Effector CD4-positive, alpha-beta T cell (primary cell): ENCODE measurements around the gene DLGAP4.

Source experiments
- DNase-seq: peaks from one replicate; pipeline ENCODE4 v3.0.0-alpha.2; 2020

The DLGAP4 gene

GRCh38 chr20:36274181-36274841, 31.8 kb upstream of the DLGAP4 start:
- DNase-seq: no peak

DNA sequence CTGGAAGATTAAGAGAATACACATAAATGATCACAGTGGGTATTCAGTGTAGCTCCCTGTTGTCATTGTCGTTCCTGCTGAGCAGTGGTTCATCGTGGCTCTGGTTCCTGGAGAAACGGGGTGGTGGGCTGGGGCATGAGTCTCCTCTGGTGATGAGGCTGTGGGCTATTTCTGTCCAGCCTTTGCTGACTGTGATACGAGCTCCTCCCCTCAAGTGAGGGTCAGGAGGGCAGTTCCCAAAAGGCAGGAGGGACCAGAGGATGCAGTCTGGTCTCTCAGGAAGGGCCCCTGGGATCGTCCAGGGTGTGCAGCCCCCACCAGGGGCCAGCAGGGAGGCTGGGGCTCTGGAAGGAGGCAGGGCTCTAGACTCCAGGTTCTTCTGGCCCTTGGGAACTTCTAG, 31.1 kb upstream of the DLGAP4 start:
- no peak for DNase-seq

- no peak for DNase-seq
Observed at GRCh38 chr20:36275441-36276189, 30.5 kb upstream of the DLGAP4 start.

GRCh38 chr20:36277546-36277945, 28.6 kb upstream of the DLGAP4 start:
- DNase-seq: no peak

DNA sequence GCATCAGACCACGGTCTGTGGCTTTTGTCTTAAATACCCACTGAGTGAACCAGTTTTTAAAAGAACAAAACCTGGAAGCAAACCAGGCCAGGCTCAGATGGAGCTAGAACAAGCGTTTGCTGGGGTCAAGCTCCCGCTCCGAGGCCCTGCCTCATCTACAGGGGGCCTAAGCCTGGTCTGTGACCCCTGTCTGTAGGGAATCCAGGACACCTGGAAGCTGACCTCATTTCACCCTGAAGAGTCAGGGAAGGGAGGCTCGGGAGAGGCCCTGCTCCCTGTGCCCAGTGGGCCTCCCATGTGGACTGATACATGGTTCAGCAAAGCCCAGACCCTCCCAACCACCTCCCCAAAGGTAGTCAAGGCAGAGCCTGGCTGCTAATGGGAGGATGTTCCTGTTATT, 26.8 kb upstream of the DLGAP4 start:
- DNase-seq: no peak

DNA sequence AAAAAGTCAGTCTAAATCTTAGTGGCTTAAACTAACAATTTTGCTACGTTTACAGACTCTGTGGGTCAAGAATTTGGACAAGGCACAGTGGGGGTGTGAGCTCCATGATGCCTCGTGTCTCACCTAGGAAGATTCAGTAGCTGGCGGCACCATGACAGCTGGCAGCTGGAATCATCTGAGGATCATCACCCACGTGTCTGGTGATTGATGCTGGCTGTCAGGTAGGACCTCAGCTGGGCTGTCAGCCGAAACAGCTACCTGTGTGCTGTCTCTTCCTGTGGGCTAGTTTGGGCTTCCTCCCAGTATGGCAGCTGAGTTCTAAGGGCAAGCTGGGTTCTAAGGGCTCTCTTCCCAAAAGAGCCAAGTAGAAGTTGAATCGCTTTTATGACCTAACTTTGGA, 26.4 kb upstream of the DLGAP4 start:
- no peak for DNase-seq

GRCh38 chr20:36281785-36282380, 24.3 kb upstream of the DLGAP4 start:
- no peak for DNase-seq

DNA sequence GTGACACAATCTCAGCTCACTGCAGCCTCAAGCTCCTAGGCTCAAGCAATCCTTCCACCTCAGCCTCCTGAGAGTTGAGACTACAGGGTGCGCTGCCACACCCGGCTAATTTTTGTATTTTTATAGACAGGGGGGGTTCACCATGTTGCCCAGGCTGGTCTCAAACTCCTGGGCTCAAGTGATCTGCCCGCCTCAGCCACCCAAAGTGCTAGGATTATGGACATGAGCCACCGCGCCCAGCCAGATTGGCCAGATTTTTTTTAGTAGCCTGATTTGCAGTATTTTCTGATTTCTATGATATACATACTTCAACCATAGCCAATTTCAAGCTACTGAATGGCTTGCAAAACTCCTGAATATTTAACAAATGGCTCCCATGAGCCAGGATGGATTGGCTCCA, 21.4 kb upstream of the DLGAP4 start:
- DNase-seq: no peak

DNA sequence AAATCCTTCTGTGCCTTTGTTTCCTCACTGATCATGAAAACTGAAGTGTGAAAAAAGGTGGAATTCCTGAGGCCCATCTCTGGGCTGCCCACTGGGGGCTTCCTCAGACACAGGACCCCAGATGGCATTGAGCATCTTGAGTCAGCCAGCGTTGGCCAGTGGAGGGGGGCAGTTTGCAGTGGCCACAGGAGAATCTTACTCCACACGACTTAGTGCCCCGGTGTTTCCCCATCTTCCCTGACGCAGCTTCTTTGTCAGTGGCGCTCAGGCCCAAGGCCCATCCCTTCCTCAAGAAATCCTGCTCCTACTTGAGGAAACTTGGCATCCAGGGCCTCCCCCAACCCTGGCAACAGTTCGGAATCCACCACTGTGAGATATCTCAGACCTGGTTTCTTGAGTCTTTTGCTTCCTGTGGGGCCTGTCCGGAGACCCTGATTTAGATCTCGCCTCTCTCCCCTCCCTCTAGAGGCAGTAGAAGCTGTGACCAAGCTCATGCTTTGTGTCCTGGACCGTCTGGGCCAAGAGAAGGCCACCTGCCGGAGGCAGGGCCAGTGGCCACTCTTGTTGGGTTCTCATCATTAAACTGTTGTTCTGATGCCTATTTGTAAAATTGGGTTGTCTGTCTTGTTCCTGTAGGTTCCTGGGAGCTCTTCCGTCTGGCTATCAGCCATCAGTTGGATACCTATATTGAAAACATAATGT, 20.2 kb upstream of the DLGAP4 start:
- DNase-seq: no peak

- DNase-seq: no peak
Observed at GRCh38 chr20:36297656-36298055, 8.5 kb upstream of the DLGAP4 start.

DNA sequence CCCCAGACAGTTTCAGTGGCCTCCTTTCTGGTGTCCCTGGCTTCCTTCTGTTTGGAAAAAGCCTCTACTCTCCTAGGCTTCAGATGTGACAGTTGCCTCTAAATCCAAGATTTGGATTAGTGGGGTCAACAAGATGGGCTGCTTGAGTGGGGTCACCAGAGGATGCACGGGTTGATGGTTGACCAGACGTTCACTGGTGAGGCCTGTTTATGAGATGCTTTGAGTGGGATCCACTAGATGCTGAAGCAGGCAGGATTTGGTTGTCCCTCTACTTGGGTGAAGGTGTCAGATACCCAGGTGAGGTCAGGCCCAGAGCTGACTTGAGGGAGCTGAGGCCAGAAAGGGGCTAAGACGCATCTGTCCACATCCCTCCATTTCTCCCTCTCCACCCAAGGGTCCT, 8.1 kb upstream of the DLGAP4 start:
- no peak for DNase-seq

- DNase-seq: no peak
Observed at GRCh38 chr20:36298795-36299339, 7.3 kb upstream of the DLGAP4 start.

- no peak for DNase-seq
Observed at GRCh38 chr20:36299459-36299858, 6.7 kb upstream of the DLGAP4 start.

- DNase-seq: no peak
Observed at GRCh38 chr20:36301359-36302119, 4.6 kb upstream of the DLGAP4 start.

GRCh38 chr20:36303020-36303595, 3.0 kb upstream of the DLGAP4 start:
- DNase-seq: no peak

- no peak for DNase-seq
Observed at GRCh38 chr20:36303831-36304230, 2.3 kb upstream of the DLGAP4 start.

DNA sequence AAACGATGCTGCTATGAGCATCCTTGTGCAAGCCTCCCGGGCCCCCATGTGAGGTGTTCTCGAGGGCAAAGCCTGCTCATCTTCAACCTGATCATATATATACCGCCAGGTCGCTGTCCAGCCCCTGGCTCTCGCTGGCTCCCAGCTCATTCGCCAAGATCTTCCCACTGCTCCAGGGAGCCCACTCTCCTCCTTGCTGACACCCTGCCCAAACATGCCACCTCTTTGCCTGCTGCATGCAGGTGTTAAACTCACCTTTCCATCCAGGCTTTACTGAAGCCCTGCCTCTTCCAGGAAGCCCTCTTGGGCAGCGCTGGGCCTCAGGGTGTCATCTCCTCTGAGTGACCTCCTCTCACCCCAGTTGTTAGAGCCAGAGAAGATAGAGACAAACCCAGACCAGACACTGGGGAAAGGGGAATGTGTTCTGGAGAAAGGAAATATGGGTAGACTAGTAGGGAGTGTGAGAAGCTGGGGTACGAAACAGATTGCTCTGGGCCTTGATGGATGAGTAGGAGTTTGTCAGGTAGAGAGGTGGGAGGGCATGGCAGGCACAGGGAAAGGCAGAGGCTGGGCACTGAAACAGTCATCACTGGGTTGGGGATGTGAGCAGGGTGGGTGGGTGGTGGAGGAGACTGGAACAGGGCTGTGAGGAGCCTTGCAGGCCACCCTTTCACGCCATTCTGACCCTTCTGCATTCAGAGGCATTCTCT, 1.2 kb upstream of the DLGAP4 start:
- DNase-seq: no peak

GRCh38 chr20:36306553-36307411, 643 bp downstream of the DLGAP4 start:
- no peak for DNase-seq

GRCh38 chr20:36307412-36308325, 1.5 kb downstream of the DLGAP4 start:
- DNase-seq: no peak
